CD14-positive monocyte (primary cell): ENCODE data around the gene TMEM115. TPM values are rescaled to one million over a fixed set of nuclear protein-coding genes. Genes with fewer than 3 reads are reported as not detected.

Source experiments
- DNase-seq, 3 donors: peaks; one replicate each; pipeline ENCODE4 v3.0.0-alpha.2; 2011 to 2022
- H2AFZ ChIP-seq: 2 replicates; pipeline ENCODE4 v1.6.0; 2012; ENCODE audit warnings: mild to moderate bottlenecking, low read depth, low read length, inconsistent platforms; ENCODE audit not compliant: insufficient read depth, poor library complexity, severe bottlenecking
- H3K27ac ChIP-seq, 2 donors: 1 replicate in 1 of 2; 2 replicates in 1 of 2; pipeline ENCODE4 v1.5.1; 2012 to 2013; ENCODE audit warnings: low read length in 2 of 2, control low read depth in 1 of 2, inconsistent platforms in 1 of 2, low read depth in 1 of 2, mild to moderate bottlenecking in 1 of 2
- H3K27me3 ChIP-seq, 2 donors: one replicate each; pipeline versions ENCODE4 v1.6.0 to v1.6.1; 2011 to 2013; ENCODE audit warnings: low read length in 2 of 2; ENCODE audit not compliant: control insufficient read depth in 2 of 2, insufficient read depth in 2 of 2
- H3K36me3 ChIP-seq, 2 donors: replicated peaks in 1 of 2; 1 replicate in 1 of 2; 2 replicates in 1 of 2; pipeline versions ENCODE4 v1.5.1 to v1.6.1; 2012 to 2013; ENCODE audit warnings: low read length in 2 of 2, control low read depth in 1 of 2, inconsistent platforms in 1 of 2, mild to moderate bottlenecking in 1 of 2; ENCODE audit not compliant: insufficient read depth in 2 of 2, control insufficient read depth in 1 of 2
- H3K4me1 ChIP-seq, 2 donors: 1 replicate in 1 of 2; 2 replicates in 1 of 2; pipeline versions ENCODE4 v1.5.1 to v1.6.1; 2012 to 2013; ENCODE audit warnings: low read length in 2 of 2, control low read depth in 1 of 2, inconsistent platforms in 1 of 2, mild to moderate bottlenecking in 1 of 2, moderate library complexity in 1 of 2; ENCODE audit not compliant: insufficient read depth in 2 of 2, control insufficient read depth in 1 of 2
- H3K4me2 ChIP-seq: replicated peaks from 2 replicates; pipeline ENCODE3; 2012; ENCODE audit warnings: low read length, moderate library complexity, mild to moderate bottlenecking; ENCODE audit not compliant: poor library complexity, severe bottlenecking; ENCODE audit errors: extremely low read depth
- H3K4me3 ChIP-seq, 3 experiments: fragments of 200-600 bp in 1 of 3; sonication (generic) in 1 of 3; replicated peaks in 1 of 3; 1 replicate in 2 of 3; 2 replicates in 1 of 3; pipeline ENCODE4 v1.5.1; 2011 to 2013; ENCODE audit warnings: low read length in 3 of 3, mild to moderate bottlenecking in 3 of 3, control low read depth in 2 of 3, low read depth in 2 of 3, inconsistent platforms in 1 of 3, moderate library complexity in 1 of 3
- H3K79me2 ChIP-seq: 2 replicates; pipeline ENCODE4 v1.6.0; 2012; ENCODE audit warnings: mild to moderate bottlenecking, control low read depth, inconsistent platforms, low read length, moderate library complexity; ENCODE audit not compliant: insufficient read depth
- H3K9ac ChIP-seq: 2 replicates; pipeline ENCODE4 v1.6.0; 2017; ENCODE audit warnings: low read length, mild to moderate bottlenecking; ENCODE audit not compliant: insufficient read depth, poor library complexity, severe bottlenecking
- H3K9me3 ChIP-seq, 2 donors: replicated peaks in 1 of 2; 1 replicate in 1 of 2; 2 replicates in 1 of 2; pipeline versions ENCODE4 v1.5.1 to v1.6.1; 2012 to 2013; ENCODE audit warnings: low read length in 2 of 2, control low read depth in 1 of 2; ENCODE audit not compliant: control insufficient read depth in 1 of 2, insufficient read depth in 1 of 2
- H4K20me1 ChIP-seq: 2 replicates; pipeline ENCODE4 v1.6.0; 2012; ENCODE audit warnings: mild to moderate bottlenecking, low read length, control low read depth, moderate library complexity; ENCODE audit not compliant: insufficient read depth
- H3K27ac Mint-ChIP-seq, 7 donors: one replicate each; pipeline ENCODE4 v1.8.0; 2020; ENCODE audit warnings: mild to moderate bottlenecking in 7 of 7, mixed read lengths in 7 of 7, moderate library complexity in 6 of 7, inconsistent platforms in 2 of 7
- H3K27me3 Mint-ChIP-seq, 3 donors: one replicate each; pipeline ENCODE4 v1.8.0; 2021 to 2022; ENCODE audit warnings: low read depth in 3 of 3, mild to moderate bottlenecking in 3 of 3, mixed read lengths in 3 of 3, moderate library complexity in 3 of 3, inconsistent platforms in 1 of 3
- H3K36me3 Mint-ChIP-seq, 2 donors: one replicate each; pipeline ENCODE4 v1.8.0; 2020; ENCODE audit warnings: mixed read lengths in 2 of 2, inconsistent platforms in 1 of 2, mild to moderate bottlenecking in 1 of 2
- H3K4me1 Mint-ChIP-seq: one replicate; pipeline ENCODE4 v1.8.0; 2020; ENCODE audit warnings: mild to moderate bottlenecking, mixed read lengths
- H3K4me3 Mint-ChIP-seq, 2 donors: one replicate each; pipeline ENCODE4 v1.8.0; 2020; ENCODE audit warnings: mild to moderate bottlenecking in 2 of 2, mixed read lengths in 2 of 2, moderate library complexity in 1 of 2
- H3K9me3 Mint-ChIP-seq, 7 donors: one replicate each; pipeline ENCODE4 v1.8.0; 2020 to 2022; ENCODE audit warnings: mixed read lengths in 7 of 7, mild to moderate bottlenecking in 6 of 7, moderate library complexity in 6 of 7, inconsistent platforms in 2 of 7
- CTCF ChIP-seq: fragments of 200-600 bp; IDR thresholded peaks from one replicate; pipeline ENCODE4 v1.8.0; 2022; ENCODE audit warnings: antibody characterized with exemption, mild to moderate bottlenecking
- whole genome bisulfite sequencing: methylation state at CpG from one replicate; pipeline ENCODE4 v1.1.5; 2013; ENCODE audit warnings: missing lambda C conversion rate; ENCODE audit not compliant: insufficient coverage; 5-methylcytosine and 5-hydroxymethylcytosine counted together
- intact Hi-C, 2 donors: fragments of 100-400 bp; cut with micrococcal nuclease; formaldehyde crosslinking; loops; one replicate each; pipeline versions ENCODE4 v1.15.0 to v1.15.1; 2023
- polyA plus RNA-seq, 3 donors: library from polyadenylated mRNA; depleted of rRNA in 1 of 3; unstranded in 2 of 3; stranded (reverse) in 1 of 3; fragments of 300-500 nt in 2 of 3; fragments of >200 nt in 1 of 3; fragmentation: Illumina TruSeq in 2 of 3; gene quantifications; 1 replicate in 2 of 3; 2 replicates in 1 of 3; pipeline ENCODE4 v1.2.3, GENCODE V29; 2012 to 2021

TMEM115 gene
- polyA plus RNA-seq, 3 donors: 14.5 to 36.2 (median 32.9) TPM

- 81% methylated on average over 5 of the region's 7 CpGs for WGBS
- no peak overlapping the region for H3K9ac ChIP-seq
- H3K27me3 Mint-ChIP-seq: peaks cover 3 to 5% (median 4%) of the 10 kb centered on the region in 3 donors
- no peaks in the 10 kb centered on the region for H3K4me1 Mint-ChIP-seq
- H3K79me2 ChIP-seq: no peaks in the 10 kb centered on the region
- no peaks in the 10 kb centered on the region for H3K27me3 ChIP-seq
- no peaks in the 10 kb centered on the region for H3K4me1 ChIP-seq
- H3K27ac Mint-ChIP-seq: no peak overlapping the region
- H3K9me3 ChIP-seq: no peaks in the 10 kb centered on the region
- H3K4me3 ChIP-seq: no peak overlapping the region
- H3K27ac ChIP-seq: no peak overlapping the region
- TF ChIP-seq CTCF: peak; percentile 20
- H3K4me3 Mint-ChIP-seq: no peak overlapping the region
- H2AFZ ChIP-seq: no peak overlapping the region
- H3K9me3 Mint-ChIP-seq: no peaks in the 10 kb centered on the region
- intact Hi-C loops: no loop called here
- H4K20me1 ChIP-seq: no peaks in the 10 kb centered on the region
- DNase-seq: no peak
- H3K4me2 ChIP-seq: no peak overlapping the region
- H3K36me3 ChIP-seq: no peaks in the 10 kb centered on the region
- no peaks in the 10 kb centered on the region for H3K36me3 Mint-ChIP-seq
Observed at GRCh38 chr3:50375258-50375931, 16.1 kb upstream of the TMEM115 start.

- peaks cover 5 to 6% (median 5%) of the 10 kb centered on the region in 3 donors for H3K27me3 Mint-ChIP-seq
- no peak overlapping the region for H3K27ac ChIP-seq
Observed at GRCh38 chr3:50374363-50375257, 15.3 kb upstream of the TMEM115 start.

More at GRCh38 chr3:50374363-50375257, 15.3 kb upstream of the TMEM115 start:
- H3K4me3 Mint-ChIP-seq: no peak overlapping the region
- no peaks in the 10 kb centered on the region for H3K36me3 ChIP-seq
- H3K4me1 Mint-ChIP-seq: no peaks in the 10 kb centered on the region
- no peak overlapping the region for H3K9ac ChIP-seq
- no peak overlapping the region for H3K4me2 ChIP-seq
- H3K9me3 Mint-ChIP-seq: no peaks in the 10 kb centered on the region
- H3K79me2 ChIP-seq: no peaks in the 10 kb centered on the region
- no peaks in the 10 kb centered on the region for H3K27me3 ChIP-seq
- TF ChIP-seq CTCF: no peak
- H4K20me1 ChIP-seq: no peaks in the 10 kb centered on the region
- no peak overlapping the region for H3K4me3 ChIP-seq
- H3K4me1 ChIP-seq: no peaks in the 10 kb centered on the region
- H3K9me3 ChIP-seq: no peaks in the 10 kb centered on the region
- no peak for DNase-seq
- no peak overlapping the region for H2AFZ ChIP-seq
- H3K27ac Mint-ChIP-seq: no peak overlapping the region
- H3K36me3 Mint-ChIP-seq: no peaks in the 10 kb centered on the region
- intact Hi-C loops: no loop called here
- WGBS: 76% methylated on average over 14 of the region's 22 CpGs
